Fibroblast of peridontal ligament (primary cell): ENCODE data around the gene REPS1.
"Not testable (repeated sequence)": the region's sequence is repeated elsewhere in the genome, so short reads cannot be mapped to it uniquely, and the experiment has no call there.

Experiments
- DNase-seq: peaks from one replicate; pipeline ENCODE4 v3.0.0-alpha.2; 2010; ENCODE audit errors: extremely low read depth

REPS1 gene

DNA sequence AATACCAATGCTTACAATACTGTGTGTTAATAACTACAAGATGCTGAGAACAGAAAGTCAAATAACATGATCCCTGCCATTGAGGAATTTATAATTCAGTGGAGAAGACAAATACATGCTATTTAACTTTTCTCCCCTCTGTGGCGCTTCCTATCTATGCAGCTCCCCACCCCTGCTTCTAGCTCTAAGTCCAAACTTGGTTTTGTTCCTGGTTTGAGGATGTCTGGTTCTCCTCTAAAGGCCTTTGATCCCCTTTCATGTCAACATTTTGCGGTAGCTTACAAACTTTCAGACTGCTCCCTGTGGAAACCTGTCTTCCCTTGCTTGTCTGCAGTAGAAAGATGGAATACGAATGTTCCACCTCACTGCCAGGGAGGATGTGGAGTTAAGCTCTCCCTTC is 18.4 kb upstream of the REPS1 start:
- DNase-seq = no peak

- DNase-seq = no peak
Observed at GRCh38 chr6:139003751-139004150, 15.7 kb upstream of the REPS1 start.

DNA sequence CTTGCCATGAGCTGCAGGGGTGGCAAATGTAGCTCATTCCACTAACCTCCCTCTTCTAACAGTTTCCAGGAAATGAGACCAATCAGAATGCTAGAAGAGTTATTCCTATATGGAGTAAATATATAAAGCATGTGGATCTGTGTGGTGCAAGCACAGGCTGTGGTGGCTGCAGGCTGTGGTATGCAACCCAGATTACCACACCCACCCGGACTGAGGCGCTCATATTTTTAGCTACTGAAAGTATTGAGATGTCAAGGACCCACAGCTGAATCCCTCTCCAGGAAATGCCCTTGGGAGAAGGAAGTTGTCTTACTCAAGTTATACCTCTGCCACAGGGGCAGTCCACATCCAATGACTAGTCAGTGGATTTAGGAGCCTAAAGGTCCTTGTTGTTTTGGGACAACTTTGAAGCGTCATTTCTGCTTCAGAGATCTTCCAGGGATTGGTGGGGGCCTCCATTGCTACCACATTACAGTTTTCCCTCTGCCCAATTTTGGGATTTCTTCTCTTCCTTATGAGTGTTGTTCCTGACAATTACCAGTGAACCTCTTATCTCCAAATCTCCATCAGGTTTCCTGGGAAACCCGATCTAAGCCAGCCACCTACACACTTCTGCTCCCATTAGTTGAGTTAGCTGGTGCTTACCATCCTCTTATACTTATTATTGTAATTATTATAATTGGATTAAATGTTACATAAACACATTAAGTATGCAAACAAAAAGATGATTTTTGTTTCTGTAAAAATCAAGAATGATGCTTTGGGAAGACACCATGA is 12.1 kb upstream of the REPS1 start:
- peak; percentile 28 for DNase-seq

GRCh38 chr6:138997136-138997535 is 9.1 kb upstream of the REPS1 start:
- no peak for DNase-seq

DNA sequence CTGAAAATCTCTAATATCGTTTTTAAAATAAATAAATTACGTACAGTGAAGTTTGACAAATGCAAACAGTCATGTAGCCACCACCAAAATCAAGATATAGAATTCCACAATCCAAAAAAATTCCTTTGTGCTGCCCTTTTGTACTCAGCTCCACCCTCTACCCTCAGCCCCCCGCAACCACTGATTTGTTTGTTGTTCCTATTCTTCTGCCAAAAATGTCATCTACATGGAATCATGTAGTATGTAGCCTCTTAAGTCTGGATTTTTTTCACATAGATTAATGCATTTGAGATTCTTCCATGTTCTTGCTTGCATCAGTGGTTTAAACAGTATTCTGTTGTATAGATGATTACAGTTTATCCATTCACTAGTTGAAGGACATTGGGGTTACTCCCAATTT is 8.5 kb upstream of the REPS1 start:
- peak; percentile 23 for DNase-seq

- not testable (repeated sequence) for DNase-seq
Observed at GRCh38 chr6:138993410-138993809, 5.4 kb upstream of the REPS1 start.

GRCh38 chr6:138992965-138993364 is 4.9 kb upstream of the REPS1 start:
- not testable (repeated sequence) for DNase-seq

- DNase-seq = no peak
Observed at GRCh38 chr6:138991206-138991605, 3.2 kb upstream of the REPS1 start.

- no peak for DNase-seq
Observed at GRCh38 chr6:138989098-138989983, 1.3 kb upstream of the REPS1 start.

DNA sequence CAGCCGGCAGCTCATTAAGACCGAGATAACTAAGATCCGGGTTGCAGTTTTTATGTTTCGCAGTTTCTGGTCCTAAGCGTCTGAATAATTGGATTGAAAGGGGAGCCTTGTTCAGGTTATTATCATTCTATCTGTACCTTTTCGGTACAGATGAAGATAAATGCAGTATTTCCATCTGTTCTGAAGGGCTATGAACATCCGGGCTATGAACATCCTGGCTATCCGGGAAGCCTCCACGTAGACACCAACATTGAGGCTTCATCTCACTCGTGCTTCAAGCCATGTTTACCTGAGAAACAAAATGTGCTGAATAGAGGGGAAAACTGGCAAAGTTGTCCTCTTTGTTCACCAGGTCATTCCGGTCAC is 399 bp upstream of the REPS1 start:
- no peak for DNase-seq

DNA sequence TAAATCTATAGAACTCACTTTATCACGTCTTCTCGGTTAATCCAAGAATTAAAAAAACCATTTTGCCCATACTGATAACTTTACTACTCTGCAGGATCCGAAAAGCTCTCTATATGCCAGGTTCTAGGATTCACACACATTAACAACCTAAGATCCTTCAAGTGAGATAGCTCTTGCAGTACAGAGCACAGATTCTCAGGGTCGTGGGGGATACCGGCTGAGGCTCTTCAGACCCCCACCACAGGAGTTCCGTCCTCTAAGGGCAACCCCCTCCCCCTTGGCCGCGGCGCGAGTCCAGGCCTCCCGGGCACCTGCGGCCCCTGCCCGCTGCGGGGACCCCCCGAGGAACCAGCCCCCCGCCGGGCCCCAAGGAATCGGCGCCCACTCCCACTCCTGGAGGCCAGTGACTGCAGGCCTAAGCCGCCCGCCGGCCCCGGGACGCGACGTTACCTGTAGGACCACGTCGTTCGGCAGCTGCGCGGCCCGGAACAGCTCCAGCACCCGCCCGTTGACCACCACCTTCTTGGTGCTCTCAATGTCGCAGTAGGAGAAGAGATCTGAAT is 892 bp downstream of the REPS1 start:
- DNase-seq = no peak

- peak; percentile 40 for DNase-seq
Observed at GRCh38 chr6:138986578-138986977, 1.5 kb downstream of the REPS1 start.

GRCh38 chr6:138981416-138981815 is 6.6 kb downstream of the REPS1 start:
- DNase-seq = no peak

- DNase-seq = no peak
Observed at GRCh38 chr6:138979813-138980668, 8.0 kb downstream of the REPS1 start.

- peak; percentile 67 for DNase-seq
Observed at GRCh38 chr6:138979365-138979764, 8.7 kb downstream of the REPS1 start.

DNA sequence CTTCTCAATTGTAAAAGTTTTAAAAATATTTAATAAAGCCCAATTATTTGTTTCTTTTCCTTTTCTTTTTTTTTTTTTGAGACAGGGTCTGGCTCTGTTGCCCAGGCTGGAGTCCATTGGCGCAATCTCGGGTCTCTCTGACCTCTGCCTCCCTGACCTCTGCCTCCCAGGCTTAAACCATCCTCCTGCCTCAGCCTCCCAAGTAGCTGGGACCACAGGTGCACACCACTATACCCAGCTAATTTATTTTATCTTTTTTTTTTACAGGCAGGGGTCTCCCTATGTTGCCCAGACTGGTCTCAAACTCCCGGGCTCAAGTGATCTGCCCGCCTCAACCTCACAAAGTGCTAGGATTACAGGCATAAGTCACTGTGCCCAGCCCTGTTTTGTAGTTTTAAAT is 9.8 kb downstream of the REPS1 start:
- no peak for DNase-seq

GRCh38 chr6:138977646-138978167 is 10.3 kb downstream of the REPS1 start:
- DNase-seq = no peak

- DNase-seq = no peak
Observed at GRCh38 chr6:138977242-138977641, 10.8 kb downstream of the REPS1 start.

GRCh38 chr6:138975815-138976214 is 12.2 kb downstream of the REPS1 start:
- DNase-seq = no peak

GRCh38 chr6:138973466-138974153 is 14.4 kb downstream of the REPS1 start:
- DNase-seq = peak; percentile 63

- DNase-seq = peak; percentile 47
Observed at GRCh38 chr6:138972226-138972665, 15.8 kb downstream of the REPS1 start.
